ENCODE results near the gene ANKS1A. TPM values are rescaled to one million over a fixed set of nuclear protein-coding genes. Genes with fewer than 3 reads are reported as not detected.

Gene ANKS1A
- total RNA-seq, 1 donor = 7.2 TPM

DNA sequence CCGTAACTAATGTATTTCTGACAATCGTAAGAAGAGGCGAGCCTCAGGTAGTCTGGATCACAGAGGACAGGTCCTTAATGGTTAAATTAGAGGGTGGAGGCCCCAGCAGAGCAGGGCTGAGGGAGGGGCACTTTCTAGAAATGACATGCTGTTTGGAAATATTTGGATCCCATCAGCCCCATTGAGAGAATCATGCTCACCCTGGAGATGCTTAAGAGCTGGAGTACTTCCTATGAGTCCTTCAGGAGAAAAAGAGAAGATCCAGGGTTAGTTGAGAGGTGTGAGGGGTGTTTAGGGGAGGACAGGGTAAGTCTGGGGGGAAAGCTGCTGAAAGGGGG lies 129.1 kb downstream of the ANKS1A start:
- no peak overlapping the region for H3K27ac ChIP-seq (ENCODE audit: low read depth, low read length)
- peaks cover 18% of the 10 kb centered on the region for H3K4me1 ChIP-seq (ENCODE audit: insufficient read depth, low read length)
- no peak for DNase-seq (ENCODE audit: insufficient read length, low spot score, missing footprints)
- H3K36me3 ChIP-seq (ENCODE audit: insufficient read depth, low read length) = no peaks in the 10 kb centered on the region
- H4K20me1 ChIP-seq (ENCODE audit: insufficient read depth, low read length) = no peaks in the 10 kb centered on the region
- TF ChIP-seq CTCF (IDR thresholded peaks at IDR 0.05; ENCODE audit: extremely low read depth, low read depth, low read length) = no peak
- no peaks in the 10 kb centered on the region for H3K27me3 ChIP-seq (ENCODE audit: insufficient read depth, low read length)
- H3K4me3 ChIP-seq (ENCODE audit: insufficient read depth, low read length) = no peak overlapping the region
- H3K9me3 ChIP-seq (ENCODE audit: low read depth, low read length) = no peaks in the 10 kb centered on the region
- no peak overlapping the region for H2AFZ ChIP-seq (ENCODE audit: low read length)
- no peaks in the 10 kb centered on the region for H3K79me2 ChIP-seq (ENCODE audit: insufficient read depth, low read length)
- no peak overlapping the region for H3K4me2 ChIP-seq (ENCODE audit: insufficient read depth, low read length)

GRCh38 chr6:35018746-35019145 lies 129.7 kb downstream of the ANKS1A start:
- H3K4me3 ChIP-seq (ENCODE audit: insufficient read depth, low read length) = no peak overlapping the region
- no peak overlapping the region for H3K27ac ChIP-seq (ENCODE audit: low read depth, low read length)
- H2AFZ ChIP-seq (ENCODE audit: low read length) = no peak overlapping the region
- H4K20me1 ChIP-seq (ENCODE audit: insufficient read depth, low read length) = no peaks in the 10 kb centered on the region
- H3K79me2 ChIP-seq (ENCODE audit: insufficient read depth, low read length) = no peaks in the 10 kb centered on the region
- H3K9me3 ChIP-seq (ENCODE audit: low read depth, low read length) = no peaks in the 10 kb centered on the region
- peaks cover 18% of the 10 kb centered on the region for H3K4me1 ChIP-seq (ENCODE audit: insufficient read depth, low read length)
- no peak for TF ChIP-seq CTCF (IDR thresholded peaks at IDR 0.05; ENCODE audit: extremely low read depth, low read depth, low read length)
- H3K4me2 ChIP-seq (ENCODE audit: insufficient read depth, low read length) = no peak overlapping the region
- DNase-seq (ENCODE audit: insufficient read length, low spot score, missing footprints) = no peak
- H3K27me3 ChIP-seq (ENCODE audit: insufficient read depth, low read length) = no peaks in the 10 kb centered on the region
- H3K36me3 ChIP-seq (ENCODE audit: insufficient read depth, low read length) = no peaks in the 10 kb centered on the region

- TF ChIP-seq CTCF (IDR thresholded peaks at IDR 0.05; ENCODE audit: extremely low read depth, low read depth, low read length) = no peak
- no peak overlapping the region for H3K4me3 ChIP-seq (ENCODE audit: insufficient read depth, low read length)
Measured at GRCh38 chr6:35019171-35019570, 130.1 kb downstream of the ANKS1A start.

DNA sequence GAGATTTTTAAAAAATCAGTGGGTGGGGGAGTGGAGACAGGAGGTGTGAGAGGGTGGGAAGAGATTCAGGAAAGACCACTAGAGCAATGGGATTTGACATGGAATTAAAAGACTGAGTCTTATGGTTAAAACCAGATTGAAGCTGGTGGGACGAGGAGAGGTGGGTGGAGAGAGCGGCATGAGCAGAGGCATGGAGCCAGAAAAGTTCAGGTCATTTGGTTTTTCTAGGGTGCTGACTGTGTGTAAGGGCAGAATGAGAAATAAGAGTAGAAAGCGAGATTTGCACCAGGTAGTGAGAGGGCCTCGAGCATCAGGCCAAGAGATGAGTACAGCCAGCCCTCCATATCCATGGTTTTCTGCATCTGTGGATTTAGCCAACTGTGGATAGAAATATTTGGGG lies 130.8 kb downstream of the ANKS1A start:
- DNase-seq (ENCODE audit: insufficient read length, low spot score, missing footprints) = no peak
- peaks cover 24% of the 10 kb centered on the region for H3K4me1 ChIP-seq (ENCODE audit: insufficient read depth, low read length)

More at GRCh38 chr6:35019171-35019570, 130.1 kb downstream of the ANKS1A start:
- no peak overlapping the region for H2AFZ ChIP-seq (ENCODE audit: low read length)
- no peaks in the 10 kb centered on the region for H3K27me3 ChIP-seq (ENCODE audit: insufficient read depth, low read length)
- H3K9me3 ChIP-seq (ENCODE audit: low read depth, low read length) = no peaks in the 10 kb centered on the region
- no peak overlapping the region for H3K4me2 ChIP-seq (ENCODE audit: insufficient read depth, low read length)
- H3K4me1 ChIP-seq (ENCODE audit: insufficient read depth, low read length) = peaks cover 18% of the 10 kb centered on the region
- no peak overlapping the region for H3K27ac ChIP-seq (ENCODE audit: low read depth, low read length)
- DNase-seq (ENCODE audit: insufficient read length, low spot score, missing footprints) = no peak
- H4K20me1 ChIP-seq (ENCODE audit: insufficient read depth, low read length) = no peaks in the 10 kb centered on the region
- H3K79me2 ChIP-seq (ENCODE audit: insufficient read depth, low read length) = no peaks in the 10 kb centered on the region
- H3K36me3 ChIP-seq (ENCODE audit: insufficient read depth, low read length) = no peaks in the 10 kb centered on the region

More for the DNA sequence above, 130.8 kb downstream of the ANKS1A start:
- Histone ChIP-seq H3K4me3 (ENCODE audit: insufficient read depth, low read length) (no peak overlapping the region), H3K27ac (ENCODE audit: low read depth, low read length) (no peak overlapping the region), H2AFZ (ENCODE audit: low read length) (no peak overlapping the region), H4K20me1 (ENCODE audit: insufficient read depth, low read length) (no peaks in the 10 kb centered on the region), H3K79me2 (ENCODE audit: insufficient read depth, low read length) (no peaks in the 10 kb centered on the region), H3K9me3 (ENCODE audit: low read depth, low read length) (no peaks in the 10 kb centered on the region), H3K27me3 (ENCODE audit: insufficient read depth, low read length) (no peaks in the 10 kb centered on the region), H3K4me2 (ENCODE audit: insufficient read depth, low read length) (no peak overlapping the region), H3K36me3 (ENCODE audit: insufficient read depth, low read length) (no peaks in the 10 kb centered on the region)
- TF ChIP-seq CTCF (IDR thresholded peaks at IDR 0.05; ENCODE audit: extremely low read depth, low read depth, low read length) = no peak

Measured in osteoblast (primary cell).